ENCODE data around the gene EMD.
A peak's percentile ranks its signal among the peaks of the same experiment; 100 is the strongest.

EMD gene

DNA sequence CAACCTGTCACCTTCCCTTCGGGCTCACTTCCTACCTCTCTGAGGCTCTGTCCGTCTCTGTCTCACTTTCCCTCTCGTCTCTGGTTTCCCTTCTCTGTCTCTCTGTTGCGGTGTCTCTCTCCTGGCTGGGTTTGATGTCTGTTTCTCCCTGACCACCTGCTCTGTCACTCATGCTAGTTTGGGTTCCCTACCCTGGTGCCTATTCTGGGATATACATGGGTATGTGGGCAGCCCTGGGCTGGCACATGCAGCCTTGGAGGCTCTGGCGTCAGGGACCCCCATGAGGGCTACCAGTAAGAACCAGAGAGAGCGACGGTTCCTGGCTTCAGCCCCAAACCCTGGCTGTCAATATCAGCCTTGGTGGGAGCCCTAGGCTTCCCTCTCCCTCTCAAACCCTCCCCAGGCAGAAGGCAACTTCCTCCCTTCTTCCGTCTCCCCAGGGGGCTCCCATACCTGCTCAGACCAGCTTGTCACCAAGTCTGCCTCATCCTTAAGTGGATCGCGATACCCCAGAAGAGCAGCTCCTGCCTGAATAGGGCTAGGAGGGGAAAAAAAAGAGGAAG, 29.6 kb downstream of the EMD start:
- Histone ChIP-seq H3K4me3 (ENCODE audit: low read depth, low read length) (peak overlapping the region; percentile 58), H3K27ac (peak overlapping the region; percentile 76), H3K27me3 (replicated peaks) (no peaks in the 10 kb centered on the region), H3K36me3 (replicated peaks) (no peaks in the 10 kb centered on the region)
- no peak for DNase-seq
- TF ChIP-seq, protein P1, sequence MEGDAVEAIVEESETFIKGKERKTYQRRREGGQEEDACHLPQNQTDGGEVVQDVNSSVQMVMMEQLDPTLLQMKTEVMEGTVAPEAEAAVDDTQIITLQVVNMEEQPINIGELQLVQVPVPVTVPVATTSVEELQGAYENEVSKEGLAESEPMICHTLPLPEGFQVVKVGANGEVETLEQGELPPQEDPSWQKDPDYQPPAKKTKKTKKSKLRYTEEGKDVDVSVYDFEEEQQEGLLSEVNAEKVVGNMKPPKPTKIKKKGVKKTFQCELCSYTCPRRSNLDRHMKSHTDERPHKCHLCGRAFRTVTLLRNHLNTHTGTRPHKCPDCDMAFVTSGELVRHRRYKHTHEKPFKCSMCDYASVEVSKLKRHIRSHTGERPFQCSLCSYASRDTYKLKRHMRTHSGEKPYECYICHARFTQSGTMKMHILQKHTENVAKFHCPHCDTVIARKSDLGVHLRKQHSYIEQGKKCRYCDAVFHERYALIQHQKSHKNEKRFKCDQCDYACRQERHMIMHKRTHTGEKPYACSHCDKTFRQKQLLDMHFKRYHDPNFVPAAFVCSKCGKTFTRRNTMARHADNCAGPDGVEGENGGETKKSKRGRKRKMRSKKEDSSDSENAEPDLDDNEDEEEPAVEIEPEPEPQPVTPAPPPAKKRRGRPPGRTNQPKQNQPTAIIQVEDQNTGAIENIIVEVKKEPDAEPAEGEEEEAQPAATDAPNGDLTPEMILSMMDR (IDR thresholded peaks at IDR 0.05; ENCODE audit: low read depth, low read length, missing control alignments): no peak
- in situ Hi-C loops (cut with HindIII; ENCODE audit: low pct_ligation_motif_present, low sequenced_read_pairs): no loop called here

DNA sequence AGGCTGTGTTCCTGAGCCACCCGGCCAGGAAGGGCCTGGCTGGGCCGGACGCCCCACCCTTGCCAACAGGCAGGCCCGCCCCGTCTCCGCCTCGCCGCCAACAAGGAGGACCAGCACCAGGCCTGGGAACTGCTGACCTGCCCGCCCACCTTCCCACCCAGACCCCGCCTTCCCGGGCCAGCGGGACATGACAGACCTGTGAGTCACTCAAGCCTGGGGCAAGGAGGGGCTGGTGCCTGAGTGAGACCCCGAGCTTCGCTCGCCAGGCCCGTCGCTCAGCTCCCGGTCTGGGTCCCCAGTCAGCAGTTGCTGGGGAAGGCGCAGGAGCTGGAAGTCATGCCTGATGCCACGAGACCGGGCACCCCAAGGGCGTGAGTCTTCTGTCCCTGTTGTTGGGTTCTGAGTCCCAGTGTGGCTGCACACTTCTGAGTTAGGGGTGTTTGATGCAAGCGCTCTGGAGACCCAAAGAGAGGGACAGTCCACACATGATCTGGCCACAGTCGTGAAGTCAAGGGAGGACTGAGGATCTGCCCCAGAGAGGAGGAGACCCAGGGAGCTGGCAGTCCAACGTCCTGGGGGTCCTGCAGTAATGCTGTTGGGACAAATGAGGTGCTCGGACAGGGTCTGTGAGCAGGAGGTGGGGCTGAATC, 30.3 kb downstream of the EMD start, which contains the start of gene DNASE1L1:
Gene DNASE1L1 (minus strand): TSS at position 33 of the 650 bp plus-strand sequence. CDS start 3,686 bp downstream, outside the sequence.
- Histone ChIP-seq H3K27ac (peak within 1 kb of the TSS; percentile 76), H3K4me3 (ENCODE audit: low read depth, low read length) (peak within 1 kb of the TSS; percentile 58), H3K27me3 (replicated peaks) (no peaks in the 10 kb centered on the region), H3K36me3 (replicated peaks) (no peaks in the 10 kb centered on the region)
- peak; percentile 80 for DNase-seq
- TF ChIP-seq, protein P1 (IDR thresholded peaks at IDR 0.05; ENCODE audit: low read depth, low read length, missing control alignments): no peak
- in situ Hi-C loops (cut with HindIII; ENCODE audit: low pct_ligation_motif_present, low sequenced_read_pairs): no loop called here

DNA sequence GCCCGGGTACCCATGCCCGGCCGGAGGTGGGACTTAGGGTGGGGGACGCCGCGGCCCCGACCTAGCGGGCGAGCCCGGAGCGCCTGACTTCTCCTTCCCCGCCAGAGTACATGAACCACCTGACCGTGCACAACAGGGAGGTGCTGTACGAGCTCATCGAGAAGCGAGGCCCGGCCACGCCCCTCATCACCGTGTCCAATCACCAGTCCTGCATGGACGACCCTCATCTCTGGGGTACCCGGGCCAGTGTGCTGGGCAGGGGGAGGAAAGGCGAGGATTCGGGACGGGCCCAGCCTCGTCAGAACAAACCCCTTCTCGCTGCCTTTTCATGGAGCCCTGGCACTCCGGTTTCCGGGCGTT, 32.9 kb downstream of the EMD start:
- Histone ChIP-seq H3K27ac (no peak overlapping the region), H3K36me3 (replicated peaks) (no peaks in the 10 kb centered on the region), H3K4me3 (ENCODE audit: low read depth, low read length) (peak overlapping the region; percentile 59), H3K27me3 (replicated peaks) (no peaks in the 10 kb centered on the region)
- TF ChIP-seq, protein P1 (IDR thresholded peaks at IDR 0.05; ENCODE audit: low read depth, low read length, missing control alignments): no peak
- in situ Hi-C loops (cut with HindIII; ENCODE audit: low pct_ligation_motif_present, low sequenced_read_pairs): no loop called here
- DNase-seq: no peak

DNA sequence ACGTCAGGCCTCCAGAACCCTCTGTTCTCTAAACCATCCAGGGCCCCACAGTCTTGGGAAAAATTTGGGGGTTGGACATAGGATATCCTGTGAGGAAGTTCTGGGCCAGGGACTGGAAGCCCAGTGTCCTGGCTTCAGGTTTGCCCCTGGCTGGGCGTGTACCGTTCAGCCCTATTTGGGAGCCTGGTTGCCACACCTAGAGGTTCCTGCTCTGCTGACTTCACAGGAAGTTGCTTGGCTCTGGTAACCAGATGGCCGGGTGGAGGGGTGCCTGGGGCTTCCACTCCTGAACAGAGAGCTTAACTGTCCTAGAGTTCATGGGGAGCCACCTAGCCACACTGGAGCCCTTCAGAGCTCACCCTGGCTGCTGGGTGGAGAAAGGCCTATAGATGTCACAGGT, 33.4 kb downstream of the EMD start:
- DNase-seq: no peak
- Histone ChIP-seq H3K27ac (no peak overlapping the region), H3K4me3 (ENCODE audit: low read depth, low read length) (peak overlapping the region; percentile 59), H3K27me3 (replicated peaks) (no peaks in the 10 kb centered on the region), H3K36me3 (replicated peaks) (no peaks in the 10 kb centered on the region)
- in situ Hi-C loops (cut with HindIII; ENCODE audit: low pct_ligation_motif_present, low sequenced_read_pairs): no loop called here
- TF ChIP-seq, protein P1 (IDR thresholded peaks at IDR 0.05; ENCODE audit: low read depth, low read length, missing control alignments): no peak

DNA sequence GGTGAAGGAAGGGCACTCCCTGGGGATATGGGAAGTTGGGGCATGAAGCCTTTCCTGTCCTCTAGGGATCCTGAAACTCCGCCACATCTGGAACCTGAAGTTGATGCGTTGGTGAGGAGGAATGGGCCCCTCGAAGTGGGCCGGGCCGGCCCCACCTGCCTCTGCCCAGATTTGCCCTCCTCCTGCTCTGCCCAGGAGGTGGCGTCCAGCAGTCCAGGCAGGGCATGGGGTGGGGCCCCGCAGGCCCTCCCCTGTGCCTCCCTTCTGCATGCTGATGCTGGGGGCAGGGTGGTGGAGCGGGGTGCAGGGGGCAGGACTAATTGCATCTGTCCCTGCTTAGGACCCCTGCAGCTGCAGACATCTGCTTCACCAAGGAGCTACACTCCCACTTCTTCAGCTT, 34.0 kb downstream of the EMD start:
- H3K27me3 ChIP-seq (replicated peaks): no peaks in the 10 kb centered on the region
- no peaks in the 10 kb centered on the region for H3K36me3 ChIP-seq (replicated peaks)
- DNase-seq: no peak
- TF ChIP-seq, protein P1 (IDR thresholded peaks at IDR 0.05; ENCODE audit: low read depth, low read length, missing control alignments): no peak
- no peak overlapping the region for H3K4me3 ChIP-seq (ENCODE audit: low read depth, low read length)
- in situ Hi-C loops (cut with HindIII; ENCODE audit: low pct_ligation_motif_present, low sequenced_read_pairs): no loop called here
- no peak overlapping the region for H3K27ac ChIP-seq

Data from brain microvascular endothelial cell (primary cell).